ENCODE results near the gene RDX.

DNA sequence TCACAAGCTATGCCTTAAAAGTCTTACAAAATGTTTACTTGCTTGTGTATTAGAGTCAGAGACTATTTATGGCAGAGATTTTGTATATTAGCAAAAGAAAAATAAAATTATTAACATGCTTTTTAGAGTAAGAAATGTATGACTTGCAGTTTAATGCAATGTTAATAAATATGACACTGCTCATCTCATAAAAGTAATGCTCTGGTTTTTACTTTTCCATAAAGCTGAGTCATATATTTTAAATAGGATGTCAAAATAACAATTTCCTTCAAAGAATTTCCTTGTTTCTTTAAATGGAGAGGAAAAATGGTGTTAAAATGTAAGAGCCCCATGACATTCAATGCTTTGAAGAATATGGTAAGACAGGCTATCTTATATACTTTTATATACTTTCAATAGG lies 16.3 kb upstream of the RDX start:
- no peak for TF ChIP-seq FOXM1 (IDR thresholded peaks at IDR 0.05; ENCODE audit: borderline replicate concordance)
- no peak for TF ChIP-seq TARDBP (IDR thresholded peaks at IDR 0.05)
- no peak for TF ChIP-seq SP1 (IDR thresholded peaks at IDR 0.05)
- no peak for TF ChIP-seq HDGF (IDR thresholded peaks at IDR 0.05; ENCODE audit: borderline replicate concordance)
